Measurements from ENCODE around the gene GATD1. TPM values are rescaled to one million over a fixed set of nuclear protein-coding genes. Genes with fewer than 3 reads are reported as not detected.

The GATD1 gene
- total RNA-seq, 2 experiments from 2014 or later = 109 to 117 TPM

- Histone ChIP-seq H2AFZ (ENCODE audit: low read length) (no peak overlapping the region), H3K27ac (ENCODE audit: low read depth, low read length, poor library complexity, severe bottlenecking) (no peak overlapping the region), H3K9me2 (ENCODE audit: insufficient read depth, low read length) (no peaks in the 10 kb centered on the region), H3K4me1 (ENCODE audit: insufficient read depth, low read length, poor library complexity, severe bottlenecking) (peaks cover 21% of the 10 kb centered on the region), H3K36me3 (ENCODE audit: insufficient read depth, low read length) (no peaks in the 10 kb centered on the region), H4K20me1 (ENCODE audit: insufficient read depth, low read length) (no peaks in the 10 kb centered on the region), H3K9me3 (ENCODE audit: low read length) (no peaks in the 10 kb centered on the region), H3K4me3 (ENCODE audit: low read depth, low read length, poor library complexity, severe bottlenecking) (no peak overlapping the region), H3K4me2 (ENCODE audit: low read length) (no peak overlapping the region), H3K79me2 (ENCODE audit: insufficient read depth, low read depth, low read length) (no peaks in the 10 kb centered on the region)
- no peak for DNase-seq (ENCODE audit: low spot score)
- ChIA-PET POLR2A (interaction anchor here (0.5 kb wide), 1 partner anchor 23 kb away, joined by 3 read pairs; no protein-coding TSS in a partner anchor), CTCF (ENCODE audit: unreplicated experiment) (no interaction called here)
- BruUV-seq (replicated peaks) = no TSS peak
- no peak for TF ChIP-seq CTCF (conservative IDR thresholded peaks at IDR 0.05; ENCODE audit: low read length)
- no peak for TF ChIP-seq EZH2phosphoT487 (IDR thresholded peaks at IDR 0.05; ENCODE audit: borderline replicate concordance, low read depth, low read length)
- intact Hi-C loops (cut with micrococcal nuclease; ENCODE audit: unreplicated experiment) = no loop called here
These were observed 44.5 kb upstream of the GATD1 start for GRCh38 chr11:821512-822371.

- Histone ChIP-seq H3K9me3 (ENCODE audit: low read length) (no peaks in the 10 kb centered on the region), H3K27ac (ENCODE audit: low read depth, low read length, poor library complexity, severe bottlenecking) (no peak overlapping the region), H3K4me3 (ENCODE audit: low read depth, low read length, poor library complexity, severe bottlenecking) (peak overlapping the region; percentile 76), H3K4me2 (ENCODE audit: low read length) (peak overlapping the region; percentile 97), H4K20me1 (ENCODE audit: insufficient read depth, low read length) (no peaks in the 10 kb centered on the region), H3K4me1 (ENCODE audit: insufficient read depth, low read length, poor library complexity, severe bottlenecking) (peaks cover 17% of the 10 kb centered on the region), H3K9me2 (ENCODE audit: insufficient read depth, low read length) (no peaks in the 10 kb centered on the region), H3K36me3 (ENCODE audit: insufficient read depth, low read length) (peaks cover 6% of the 10 kb centered on the region; the same call in 1 of the 2 replicates), H3K79me2 (ENCODE audit: insufficient read depth, low read depth, low read length) (no peaks in the 10 kb centered on the region), H2AFZ (ENCODE audit: low read length) (no peak overlapping the region)
- ChIA-PET CTCF (ENCODE audit: unreplicated experiment) (no interaction called here), POLR2A (no interaction called here)
- TF ChIP-seq EZH2phosphoT487 (IDR thresholded peaks at IDR 0.05; ENCODE audit: borderline replicate concordance, low read depth, low read length) = no peak
- no peak for TF ChIP-seq CTCF (conservative IDR thresholded peaks at IDR 0.05; ENCODE audit: low read length)
- no TSS peak for BruUV-seq (replicated peaks)
- no peak for DNase-seq (ENCODE audit: low spot score)
- intact Hi-C loops (cut with micrococcal nuclease; ENCODE audit: unreplicated experiment) = no loop called here
These were observed 43.6 kb upstream of the GATD1 start for GRCh38 chr11:820655-821511.
